Karpas-422 (cell line): ENCODE data around the gene RGS6. TPM values are rescaled to one million over a fixed set of nuclear protein-coding genes. Genes with fewer than 3 reads are reported as not detected.

Source experiments
- DNase-seq: peaks from one replicate; pipeline ENCODE4 v3.0.0-alpha.2; 2015
- H2AFZ ChIP-seq: fragments of 200-600 bp; sonication (generic); 2 replicates; pipeline ENCODE4 v1.6.1; 2014; ENCODE audit warnings: antibody characterized with exemption, low read length, mixed read lengths
- H3K27ac ChIP-seq: fragments of 200-600 bp; sonication (generic); 2 replicates; pipeline ENCODE4 v1.5.1; 2014; ENCODE audit warnings: mild to moderate bottlenecking, low read length, moderate library complexity
- H3K27me3 ChIP-seq: fragments of 200-600 bp; sonication (generic); 2 replicates; pipeline ENCODE4 v1.6.1; 2014; ENCODE audit warnings: low read length, mixed read lengths
- H3K36me3 ChIP-seq: fragments of 200-600 bp; sonication (generic); 2 replicates; pipeline ENCODE4 v1.6.1; 2014; ENCODE audit warnings: low read length, mixed read lengths; ENCODE audit not compliant: insufficient read depth
- H3K4me1 ChIP-seq: fragments of 200-600 bp; sonication (generic); 2 replicates; pipeline ENCODE4 v1.6.1; 2014; ENCODE audit warnings: mild to moderate bottlenecking, low read length, mixed read lengths
- H3K4me2 ChIP-seq: fragments of 200-600 bp; sonication (generic); 2 replicates; pipeline ENCODE4 v1.6.1; 2014; ENCODE audit warnings: low read length, low read depth, mild to moderate bottlenecking; ENCODE audit not compliant: poor library complexity, severe bottlenecking
- H3K4me3 ChIP-seq: fragments of 200-600 bp; sonication (generic); 2 replicates; pipeline ENCODE4 v1.5.1; 2014; ENCODE audit warnings: mild to moderate bottlenecking, antibody characterized with exemption, low read length, mixed read lengths
- H3K79me2 ChIP-seq: fragments of 200-600 bp; sonication (generic); 2 replicates; pipeline ENCODE4 v1.6.1; 2014; ENCODE audit warnings: mild to moderate bottlenecking, low read length, mixed read lengths
- H3K9ac ChIP-seq: fragments of 200-600 bp; sonication (generic); 2 replicates; pipeline ENCODE4 v1.6.0; 2014; ENCODE audit warnings: low read length
- H3K9me2 ChIP-seq: fragments of 200-600 bp; sonication (generic), shearing (Covaris generic); replicated peaks from 2 replicates; pipeline ENCODE4 v1.6.0; 2014; ENCODE audit warnings: mild to moderate bottlenecking, low read length, moderate library complexity; ENCODE audit not compliant: insufficient read depth
- H3K9me3 ChIP-seq: fragments of 300-700, 200-600 bp; sonication (generic); 2 replicates; pipeline ENCODE4 v1.6.1; 2014; ENCODE audit warnings: low read length, mixed read lengths
- H4K20me1 ChIP-seq: fragments of 200-600 bp; sonication (generic); 2 replicates; pipeline ENCODE4 v1.6.1; 2014; ENCODE audit warnings: mild to moderate bottlenecking, antibody characterized with exemption, low read length, low read depth; ENCODE audit not compliant: insufficient read depth
- total RNA-seq: library from RNA; depleted of rRNA; stranded (reverse); fragments of >200 nt; shearing (Covaris generic); gene quantifications from 2 replicates; pipeline ENCODE4 v1.2.3, GENCODE V29; 2014; ENCODE audit warnings: low replicate concordance

Gene RGS6
- total RNA-seq, 1 experiment from 2014 or later: 0.07 TPM

GRCh38 chr14:72292689-72293024 is 360.4 kb downstream of the RGS6 start:
- no peak overlapping the region for H3K9ac ChIP-seq
- H4K20me1 ChIP-seq: no peaks in the 10 kb centered on the region
- no peaks in the 10 kb centered on the region for H3K79me2 ChIP-seq
- H3K9me3 ChIP-seq: no peaks in the 10 kb centered on the region
- H3K27ac ChIP-seq: no peak overlapping the region
- no peak for DNase-seq
- H3K27me3 ChIP-seq: no peaks in the 10 kb centered on the region
- H2AFZ ChIP-seq: no peak overlapping the region
- H3K4me2 ChIP-seq: no peak overlapping the region
- H3K9me2 ChIP-seq: no peaks in the 10 kb centered on the region
- H3K4me3 ChIP-seq: no peak overlapping the region
- no peaks in the 10 kb centered on the region for H3K36me3 ChIP-seq
- no peaks in the 10 kb centered on the region for H3K4me1 ChIP-seq

GRCh38 chr14:72301352-72301751 is 369.1 kb downstream of the RGS6 start:
- H3K4me1 ChIP-seq: no peaks in the 10 kb centered on the region

GRCh38 chr14:72303930-72304329 is 371.7 kb downstream of the RGS6 start:
- Histone ChIP-seq H3K27ac (no peak overlapping the region), H3K4me2 (no peak overlapping the region), H3K36me3 (no peaks in the 10 kb centered on the region), H3K9ac (no peak overlapping the region), H3K79me2 (no peaks in the 10 kb centered on the region), H3K9me2 (no peaks in the 10 kb centered on the region), H4K20me1 (no peaks in the 10 kb centered on the region), H3K27me3 (peaks cover 5% of the 10 kb centered on the region; the same call in 1 of the 2 replicates), H3K4me1 (no peaks in the 10 kb centered on the region), H2AFZ (no peak overlapping the region), H3K9me3 (no peaks in the 10 kb centered on the region), H3K4me3 (no peak overlapping the region)
- no peak for DNase-seq

More at GRCh38 chr14:72301352-72301751, 369.1 kb downstream of the RGS6 start:
- Histone ChIP-seq H3K27ac (no peak overlapping the region), H3K27me3 (peaks cover 3% of the 10 kb centered on the region; the same call in 1 of the 2 replicates), H2AFZ (no peak overlapping the region), H3K36me3 (no peaks in the 10 kb centered on the region), H3K79me2 (no peaks in the 10 kb centered on the region), H3K9me3 (no peaks in the 10 kb centered on the region), H3K4me3 (no peak overlapping the region), H3K4me2 (no peak overlapping the region), H3K9ac (no peak overlapping the region), H4K20me1 (no peaks in the 10 kb centered on the region), H3K9me2 (no peaks in the 10 kb centered on the region)
- no peak for DNase-seq

- H3K27me3 ChIP-seq: 0 out of 2 replicates have a peak, but pooled peaks cover 6% of the 10 kb centered on the region
- no peak overlapping the region for H3K4me3 ChIP-seq
- no peak overlapping the region for H2AFZ ChIP-seq
- H3K79me2 ChIP-seq: no peaks in the 10 kb centered on the region
- no peak overlapping the region for H3K4me2 ChIP-seq
- no peaks in the 10 kb centered on the region for H4K20me1 ChIP-seq
- H3K4me1 ChIP-seq: no peaks in the 10 kb centered on the region
- no peak overlapping the region for H3K9ac ChIP-seq
- H3K9me3 ChIP-seq: no peaks in the 10 kb centered on the region
- DNase-seq: no peak
- H3K27ac ChIP-seq: no peak overlapping the region
- H3K36me3 ChIP-seq: no peaks in the 10 kb centered on the region
- no peaks in the 10 kb centered on the region for H3K9me2 ChIP-seq
These were observed 373.3 kb downstream of the RGS6 start for GRCh38 chr14:72305561-72305960.

GRCh38 chr14:72308967-72309485 is 376.8 kb downstream of the RGS6 start:
- DNase-seq: no peak
- H2AFZ ChIP-seq: no peak overlapping the region
- H3K9me3 ChIP-seq: no peaks in the 10 kb centered on the region
- 0 out of 2 replicates have a peak, but pooled peaks cover 3% of the 10 kb centered on the region for H3K27me3 ChIP-seq
- no peaks in the 10 kb centered on the region for H3K4me1 ChIP-seq
- H3K79me2 ChIP-seq: no peaks in the 10 kb centered on the region
- no peaks in the 10 kb centered on the region for H4K20me1 ChIP-seq
- H3K36me3 ChIP-seq: no peaks in the 10 kb centered on the region
- H3K27ac ChIP-seq: no peak overlapping the region
- H3K9me2 ChIP-seq: no peaks in the 10 kb centered on the region
- no peak overlapping the region for H3K4me2 ChIP-seq
- H3K4me3 ChIP-seq: no peak overlapping the region
- no peak overlapping the region for H3K9ac ChIP-seq

- no peak for DNase-seq
- Histone ChIP-seq H3K4me3 (no peak overlapping the region), H2AFZ (no peak overlapping the region), H3K9me2 (no peaks in the 10 kb centered on the region), H3K4me1 (no peaks in the 10 kb centered on the region), H4K20me1 (no peaks in the 10 kb centered on the region), H3K79me2 (no peaks in the 10 kb centered on the region), H3K27ac (no peak overlapping the region), H3K9me3 (no peaks in the 10 kb centered on the region), H3K36me3 (no peaks in the 10 kb centered on the region), H3K4me2 (no peak overlapping the region), H3K9ac (no peak overlapping the region), H3K27me3 (0 out of 2 replicates have a peak, but pooled peaks cover 3% of the 10 kb centered on the region)
These were observed 378.9 kb downstream of the RGS6 start for GRCh38 chr14:72311116-72311515.

GRCh38 chr14:72311516-72311915 is 379.3 kb downstream of the RGS6 start:
- H2AFZ ChIP-seq: no peak overlapping the region

GRCh38 chr14:72314808-72315435 is 382.7 kb downstream of the RGS6 start:
- Histone ChIP-seq H3K36me3 (no peaks in the 10 kb centered on the region), H3K4me2 (no peak overlapping the region), H3K4me3 (no peak overlapping the region), H3K9me3 (no peaks in the 10 kb centered on the region), H3K79me2 (no peaks in the 10 kb centered on the region), H3K9ac (no peak overlapping the region), H2AFZ (no peak overlapping the region), H3K27ac (no peak overlapping the region), H3K4me1 (no peaks in the 10 kb centered on the region), H3K27me3 (no peaks in the 10 kb centered on the region), H4K20me1 (no peaks in the 10 kb centered on the region), H3K9me2 (no peaks in the 10 kb centered on the region; the same call in 1 of the 2 replicates)
- no peak for DNase-seq

More at GRCh38 chr14:72311516-72311915, 379.3 kb downstream of the RGS6 start:
- H3K79me2 ChIP-seq: no peaks in the 10 kb centered on the region
- H3K9me2 ChIP-seq: no peaks in the 10 kb centered on the region
- H3K9ac ChIP-seq: no peak overlapping the region
- H4K20me1 ChIP-seq: no peaks in the 10 kb centered on the region
- no peak for DNase-seq
- H3K9me3 ChIP-seq: no peaks in the 10 kb centered on the region
- H3K4me2 ChIP-seq: no peak overlapping the region
- 0 out of 2 replicates have a peak, but pooled peaks cover 3% of the 10 kb centered on the region for H3K27me3 ChIP-seq
- H3K4me3 ChIP-seq: no peak overlapping the region
- H3K27ac ChIP-seq: no peak overlapping the region
- H3K4me1 ChIP-seq: no peaks in the 10 kb centered on the region
- no peaks in the 10 kb centered on the region for H3K36me3 ChIP-seq
